ENCODE measurements around the gene CCDC157. TPM values are rescaled to one million over a fixed set of nuclear protein-coding genes. Genes with fewer than 3 reads are reported as not detected.
A peak's percentile ranks its signal among the peaks of the same experiment; 100 is the strongest.

CCDC157 gene
- total and polyA plus RNA-seq, 9 of the 15 experiments (the other 6 are each of a cell fraction or from before 2014, with no cell fraction given), result 0.04 to 1.3 (median 0.68) TPM

DNA sequence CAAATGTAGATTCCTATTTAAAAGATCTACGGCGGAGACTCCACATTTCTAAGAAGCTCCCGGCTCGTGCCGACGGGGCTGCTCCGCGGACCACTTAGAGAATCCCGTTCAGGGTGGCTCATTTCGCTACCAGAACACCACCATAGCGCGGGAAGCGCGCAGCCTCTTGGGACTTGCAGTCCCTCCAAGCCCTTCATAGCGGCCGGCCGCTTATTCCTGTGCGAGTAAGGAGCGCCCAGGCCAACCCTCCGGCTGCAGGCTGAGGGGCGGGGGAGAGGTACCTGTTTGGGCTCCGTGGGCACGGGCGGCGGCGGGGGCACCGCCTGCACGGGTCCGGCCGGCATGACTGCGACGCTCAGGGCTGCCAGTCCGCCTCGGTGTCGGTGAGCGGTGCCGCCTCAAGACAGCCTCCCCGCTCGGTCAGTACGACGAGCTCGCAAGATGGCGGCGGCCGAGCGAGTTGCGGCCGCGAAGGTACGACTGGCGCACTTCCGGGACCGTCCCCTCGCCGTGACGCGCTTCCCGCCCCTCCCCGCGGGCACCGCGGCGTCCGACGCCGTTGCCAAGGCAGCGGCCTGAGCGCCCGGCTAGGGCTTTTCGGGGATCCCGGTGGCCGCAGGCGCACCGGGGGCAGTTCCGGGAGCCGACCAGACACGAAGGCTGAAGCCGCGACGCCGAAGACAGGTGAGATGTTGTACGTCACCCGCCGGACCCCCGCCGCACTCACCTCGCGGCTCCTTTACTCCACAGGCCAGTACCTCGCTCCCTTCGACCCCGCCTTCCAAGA, at the start of gene CCDC157, which contains the start of gene SF3A1 (continued):
- TF ChIP-seq, protein P1, sequence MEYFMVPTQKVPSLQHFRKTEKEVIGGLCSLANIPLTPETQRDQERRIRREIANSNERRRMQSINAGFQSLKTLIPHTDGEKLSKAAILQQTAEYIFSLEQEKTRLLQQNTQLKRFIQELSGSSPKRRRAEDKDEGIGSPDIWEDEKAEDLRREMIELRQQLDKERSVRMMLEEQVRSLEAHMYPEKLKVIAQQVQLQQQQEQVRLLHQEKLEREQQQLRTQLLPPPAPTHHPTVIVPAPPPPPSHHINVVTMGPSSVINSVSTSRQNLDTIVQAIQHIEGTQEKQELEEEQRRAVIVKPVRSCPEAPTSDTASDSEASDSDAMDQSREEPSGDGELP (CRISPR knock-in tag; IDR thresholded peaks at IDR 0.05; ENCODE audit: borderline replicate concordance), result peak; percentile 54; the same call in 1 of the 2 replicates
- peak; percentile 30; the same call in 1 of the 2 replicates for TF ChIP-seq MTA3 (IDR thresholded peaks at IDR 0.05; ENCODE audit: borderline replicate concordance)
- TF ChIP-seq, protein P2, sequence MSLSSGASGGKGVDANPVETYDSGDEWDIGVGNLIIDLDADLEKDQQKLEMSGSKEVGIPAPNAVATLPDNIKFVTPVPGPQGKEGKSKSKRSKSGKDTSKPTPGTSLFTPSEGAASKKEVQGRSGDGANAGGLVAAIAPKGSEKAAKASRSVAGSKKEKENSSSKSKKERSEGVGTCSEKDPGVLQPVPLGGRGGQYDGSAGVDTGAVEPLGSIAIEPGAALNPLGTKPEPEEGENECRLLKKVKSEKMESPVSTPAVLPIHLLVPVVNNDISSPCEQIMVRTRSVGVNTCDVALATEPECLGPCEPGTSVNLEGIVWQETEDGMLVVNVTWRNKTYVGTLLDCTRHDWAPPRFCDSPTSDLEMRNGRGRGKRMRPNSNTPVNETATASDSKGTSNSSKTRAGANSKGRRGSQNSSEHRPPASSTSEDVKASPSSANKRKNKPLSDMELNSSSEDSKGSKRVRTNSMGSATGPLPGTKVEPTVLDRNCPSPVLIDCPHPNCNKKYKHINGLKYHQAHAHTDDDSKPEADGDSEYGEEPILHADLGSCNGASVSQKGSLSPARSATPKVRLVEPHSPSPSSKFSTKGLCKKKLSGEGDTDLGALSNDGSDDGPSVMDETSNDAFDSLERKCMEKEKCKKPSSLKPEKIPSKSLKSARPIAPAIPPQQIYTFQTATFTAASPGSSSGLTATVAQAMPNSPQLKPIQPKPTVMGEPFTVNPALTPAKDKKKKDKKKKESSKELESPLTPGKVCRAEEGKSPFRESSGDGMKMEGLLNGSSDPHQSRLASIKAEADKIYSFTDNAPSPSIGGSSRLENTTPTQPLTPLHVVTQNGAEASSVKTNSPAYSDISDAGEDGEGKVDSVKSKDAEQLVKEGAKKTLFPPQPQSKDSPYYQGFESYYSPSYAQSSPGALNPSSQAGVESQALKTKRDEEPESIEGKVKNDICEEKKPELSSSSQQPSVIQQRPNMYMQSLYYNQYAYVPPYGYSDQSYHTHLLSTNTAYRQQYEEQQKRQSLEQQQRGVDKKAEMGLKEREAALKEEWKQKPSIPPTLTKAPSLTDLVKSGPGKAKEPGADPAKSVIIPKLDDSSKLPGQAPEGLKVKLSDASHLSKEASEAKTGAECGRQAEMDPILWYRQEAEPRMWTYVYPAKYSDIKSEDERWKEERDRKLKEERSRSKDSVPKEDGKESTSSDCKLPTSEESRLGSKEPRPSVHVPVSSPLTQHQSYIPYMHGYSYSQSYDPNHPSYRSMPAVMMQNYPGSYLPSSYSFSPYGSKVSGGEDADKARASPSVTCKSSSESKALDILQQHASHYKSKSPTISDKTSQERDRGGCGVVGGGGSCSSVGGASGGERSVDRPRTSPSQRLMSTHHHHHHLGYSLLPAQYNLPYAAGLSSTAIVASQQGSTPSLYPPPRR (CRISPR knock-in tag; IDR thresholded peaks at IDR 0.05; ENCODE audit: borderline replicate concordance), result no peak
- no peak for TF ChIP-seq ZNF584 (CRISPR knock-in tag; IDR thresholded peaks at IDR 0.05; ENCODE audit: low read depth)
- TF ChIP-seq MTA1 (IDR thresholded peaks at IDR 0.05; ENCODE audit: borderline replicate concordance), result peak; percentile 93
- TF ChIP-seq CTBP1 (IDR thresholded peaks at IDR 0.05; ENCODE audit: borderline replicate concordance), result 0 out of 2 replicates have a peak, but pooled peaks have one; percentile 22
- no peak for TF ChIP-seq CHCHD3 (CRISPR knock-in tag; IDR thresholded peaks at IDR 0.05)
- no peak for TF ChIP-seq PTRF (tag; IDR thresholded peaks at IDR 0.05)
- TF ChIP-seq CHD2 (IDR thresholded peaks at IDR 0.05; ENCODE audit: low read depth, low read length), result peak; percentile 62; the same call in 1 of the 2 replicates
- TF ChIP-seq, protein P3, sequence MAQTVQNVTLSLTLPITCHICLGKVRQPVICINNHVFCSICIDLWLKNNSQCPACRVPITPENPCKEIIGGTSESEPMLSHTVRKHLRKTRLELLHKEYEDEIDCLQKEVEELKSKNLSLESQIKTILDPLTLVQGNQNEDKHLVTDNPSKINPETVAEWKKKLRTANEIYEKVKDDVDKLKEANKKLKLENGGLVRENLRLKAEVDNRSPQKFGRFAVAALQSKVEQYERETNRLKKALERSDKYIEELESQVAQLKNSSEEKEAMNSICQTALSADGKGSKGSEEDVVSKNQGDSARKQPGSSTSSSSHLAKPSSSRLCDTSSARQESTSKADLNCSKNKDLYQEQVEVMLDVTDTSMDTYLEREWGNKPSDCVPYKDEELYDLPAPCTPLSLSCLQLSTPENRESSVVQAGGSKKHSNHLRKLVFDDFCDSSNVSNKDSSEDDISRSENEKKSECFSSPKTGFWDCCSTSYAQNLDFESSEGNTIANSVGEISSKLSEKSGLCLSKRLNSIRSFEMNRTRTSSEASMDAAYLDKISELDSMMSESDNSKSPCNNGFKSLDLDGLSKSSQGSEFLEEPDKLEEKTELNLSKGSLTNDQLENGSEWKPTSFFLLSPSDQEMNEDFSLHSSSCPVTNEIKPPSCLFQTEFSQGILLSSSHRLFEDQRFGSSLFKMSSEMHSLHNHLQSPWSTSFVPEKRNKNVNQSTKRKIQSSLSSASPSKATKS (CRISPR knock-in tag; IDR thresholded peaks at IDR 0.05), result no peak
- peak; percentile 92 for TF ChIP-seq PHF20 (IDR thresholded peaks at IDR 0.05; ENCODE audit: partially characterized antibody)
- no peak for TF ChIP-seq STAT5A (IDR thresholded peaks at IDR 0.05; ENCODE audit: borderline replicate concordance, low read length)
- TF ChIP-seq NONO (IDR thresholded peaks at IDR 0.05; ENCODE audit: low read depth in 2 of 2, low read length in 1 of 2), result peak in 1 of 2 experiments; percentile 85; a peak in 2 of 4 replicates
- TF ChIP-seq GABPB1 (CRISPR knock-in tag; IDR thresholded peaks at IDR 0.05), result peak; percentile 95
- TF ChIP-seq HNRNPLL (IDR thresholded peaks at IDR 0.05; ENCODE audit: low read depth, low read length, poor library complexity, severe bottlenecking), result peak; percentile 62
